GM21423 (cell line): Measurements from ENCODE around the gene APPBP2.

Experiments used
- ATAC-seq: cut with Tn5 transposase; IDR thresholded peaks from one replicate; pipeline ENCODE4 v1.9.1; 2021; ENCODE audit warnings: mild to moderate bottlenecking, moderate library complexity; ENCODE audit not compliant: unreplicated experiment

The APPBP2 gene

GRCh38 chr17:60403962-60404361 is 122.1 kb downstream of the APPBP2 start:
- no peak for ATAC-seq

GRCh38 chr17:60403523-60403810 is 122.6 kb downstream of the APPBP2 start:
- no peak for ATAC-seq

- no peak for ATAC-seq
Observed at GRCh38 chr17:60401819-60402218, 124.2 kb downstream of the APPBP2 start.

- peak; percentile 78 for ATAC-seq
Observed at GRCh38 chr17:60398227-60398959, 127.6 kb downstream of the APPBP2 start.

- ATAC-seq = no peak
Observed at GRCh38 chr17:60396412-60396811, 129.6 kb downstream of the APPBP2 start.

GRCh38 chr17:60395508-60396065 is 130.5 kb downstream of the APPBP2 start:
- ATAC-seq = no peak

GRCh38 chr17:60393840-60394723 is 132.0 kb downstream of the APPBP2 start:
- ATAC-seq = no peak
